GM12878 (cell line): ENCODE results near the gene KRT86. TPM values are rescaled to one million over a fixed set of nuclear protein-coding genes. Genes with fewer than 3 reads are reported as not detected.

Source experiments
- ATAC-seq: fragments of 200-7000 bp; cut with Tn5 transposase; 3 replicates; pipeline ENCODE4 v1.9.1; 2020; ENCODE audit warnings: mild to moderate bottlenecking, moderate library complexity
- BruUV-seq: library from RNA; stranded (reverse); fragments of 400-500 nt; replicated peaks from 2 replicates; lab custom pipeline; 2021; lab: Mats Ljungman, UMichigan
- CTCF ChIA-PET: fragments of 300-600 bp; sonication (Branson Sonifier 250); formaldehyde crosslinking; extraction: SDS; loops from one replicate; lab custom pipeline; 2021; ENCODE audit warnings: inconsistent platforms; lab: Yijun Ruan, JAX
- POLR2A ChIA-PET: fragments of 350-600 bp; formaldehyde crosslinking; extraction: SDS; loops from one replicate; lab custom pipeline; 2021; ENCODE audit warnings: inconsistent platforms; lab: Charles Lee
- RAD21 ChIA-PET: fragments of 300-600 bp; sonication (Branson Sonifier 250); formaldehyde crosslinking; loops from one replicate; lab custom pipeline; 2023; ENCODE audit warnings: antibody characterized with exemption; ENCODE audit not compliant: unreplicated experiment; lab: Charles Lee
- SMC1A ChIA-PET: fragments of 300-600 bp; sonication (Branson Sonifier 250); formaldehyde crosslinking; loops from one replicate; lab custom pipeline; 2023; ENCODE audit not compliant: unreplicated experiment, uncharacterized antibody; lab: Charles Lee
- DNase-seq: peaks from one replicate; pipeline ENCODE4 v3.0.0-alpha.2; 2011; ENCODE audit warnings: low read depth, low spot score
- FAIRE-seq: peaks from 3 replicates; lab custom pipeline; 2011; peaks lifted over from hg19 to GRCh38; lab: Jason Lieb, UNC
- H2AFZ ChIP-seq: 2 replicates; pipeline ENCODE4 v1.6.0; 2011; ENCODE audit warnings: low read depth, low read length, control low read depth; ENCODE audit not compliant: control insufficient read depth
- H3K27ac ChIP-seq: 2 replicates; pipeline ENCODE4 v1.5.1; 2011; ENCODE audit warnings: control low read depth; ENCODE audit not compliant: control insufficient read depth, insufficient read depth
- H3K27me3 ChIP-seq, 2 experiments: replicated peaks in 1 of 2; 2 replicates each; pipeline versions ENCODE4 v1.6.0 to v1.6.1; 2011; ENCODE audit warnings: low read length in 1 of 2; ENCODE audit not compliant: control insufficient read depth in 2 of 2, insufficient read depth in 2 of 2
- H3K36me3 ChIP-seq, 2 experiments: 2 replicates each; pipeline ENCODE4 v1.5.1; 2011; ENCODE audit warnings: low read length in 1 of 2; ENCODE audit not compliant: control insufficient read depth in 2 of 2, insufficient read depth in 2 of 2
- H3K4me1 ChIP-seq: 2 replicates; pipeline ENCODE4 v1.6.1; 2011; ENCODE audit warnings: mild to moderate bottlenecking, low read length, moderate library complexity, mixed read lengths; ENCODE audit not compliant: control insufficient read depth, insufficient read depth
- H3K4me2 ChIP-seq: 2 replicates; pipeline ENCODE4 v1.6.0; 2011; ENCODE audit warnings: control low read depth; ENCODE audit not compliant: control insufficient read depth, insufficient read depth
- H3K4me3 ChIP-seq: fragments of 200-600 bp; sonication (generic); 2 replicates; pipeline ENCODE4 v1.5.1; 2016
- H3K79me2 ChIP-seq: 2 replicates; pipeline ENCODE4 v1.6.0; 2011; ENCODE audit warnings: low read length; ENCODE audit not compliant: control insufficient read depth, insufficient read depth
- H3K9ac ChIP-seq: 2 replicates; pipeline ENCODE4 v1.8.0; 2011; ENCODE audit warnings: low read length, control low read depth, mixed read lengths; ENCODE audit not compliant: control insufficient read depth, insufficient read depth
- H3K9me3 ChIP-seq: replicated peaks from 3 replicates; pipeline ENCODE4 v1.5.1; 2011; ENCODE audit warnings: mild to moderate bottlenecking, low read length; ENCODE audit not compliant: control insufficient read depth, insufficient read depth
- H4K20me1 ChIP-seq: 2 replicates; pipeline ENCODE4 v1.6.0; 2011; ENCODE audit not compliant: control insufficient read depth, insufficient read depth
- ATF7 ChIP-seq: fragments of 450-650 bp; IDR thresholded peaks from 2 replicates; pipeline ENCODE4 v1.6.1; 2016; ENCODE audit warnings: low read depth, mild to moderate bottlenecking
- BACH1 ChIP-seq: fragments of 450-650 bp; IDR thresholded peaks from 2 replicates; pipeline ENCODE4 v1.6.1; 2017; ENCODE audit warnings: mild to moderate bottlenecking, borderline replicate concordance
- BCL11A ChIP-seq: IDR thresholded peaks from 2 replicates; pipeline ENCODE4 v1.6.1; 2011; ENCODE audit warnings: low read depth, low read length
- CEBPB ChIP-seq, 2 experiments: fragments of 150-350 bp in 1 of 2; IDR thresholded peaks; 2 replicates each; pipeline ENCODE4 v1.6.1; 2012 to 2014; ENCODE audit warnings: low read depth in 2 of 2, low read length in 2 of 2, borderline replicate concordance in 1 of 2, inconsistent platforms in 1 of 2
- CHD1 ChIP-seq: IDR thresholded peaks from 2 replicates; pipeline ENCODE4 v1.6.1; 2012; ENCODE audit warnings: low read depth, low read length, improper control_type of control experiment
- EED ChIP-seq: sonication (generic); IDR thresholded peaks from 2 replicates; pipeline ENCODE4 v1.6.1; 2016; ENCODE audit warnings: antibody characterized with exemption, low read depth
- EP300 ChIP-seq, 2 experiments: fragments of 150-350 bp in 1 of 2; IDR thresholded peaks; 2 replicates each; pipeline ENCODE4 v1.6.1; 2011 to 2012; ENCODE audit warnings: low read depth in 2 of 2, low read length in 2 of 2, borderline replicate concordance in 1 of 2, improper control_type of control experiment in 1 of 2, inconsistent platforms in 1 of 2; ENCODE audit not compliant: control insufficient read depth in 1 of 2
- IRF5 ChIP-seq: fragments of 450-650 bp; IDR thresholded peaks from 2 replicates; pipeline ENCODE4 v1.6.1; 2017; ENCODE audit warnings: borderline replicate concordance
- NFXL1 ChIP-seq: fragments of 450-650 bp; IDR thresholded peaks from 2 replicates; pipeline ENCODE4 v1.6.1; 2017; ENCODE audit warnings: antibody characterized with exemption, mild to moderate bottlenecking, borderline replicate concordance
- NKRF ChIP-seq: fragments of 450-650 bp; conservative IDR thresholded peaks from 2 replicates; pipeline ENCODE4 v1.6.1; 2017; ENCODE audit warnings: mild to moderate bottlenecking, moderate library complexity
- SMAD5 ChIP-seq: IDR thresholded peaks from 2 replicates; pipeline ENCODE4 v1.6.1; 2016; ENCODE audit warnings: antibody characterized with exemption, low read depth
- SREBF2 ChIP-seq: IDR thresholded peaks from 2 replicates; pipeline ENCODE4 v1.6.1; 2012; ENCODE audit warnings: mild to moderate bottlenecking, low read length
- ZSCAN29 ChIP-seq: fragments of 450-650 bp; IDR thresholded peaks from 2 replicates; pipeline ENCODE4 v1.6.1; 2017; ENCODE audit warnings: mild to moderate bottlenecking, moderate library complexity
- WGBS: methylation state at CpG from one replicate; pipeline ENCODE4 v1.1.6; 2016; ENCODE audit warnings: low lambda C conversion rate; ENCODE audit not compliant: insufficient replicate concordance, insufficient coverage; ENCODE audit errors: missing lambda C conversion rate; 5-methylcytosine and 5-hydroxymethylcytosine counted together
- in situ Hi-C: fragments of 300-500 bp; cut with MboI; formaldehyde crosslinking; loops from 9 replicates; pipeline ENCODE4 v1.14.3; 2018; ENCODE audit warnings: mixed read lengths
- intact Hi-C: fragments of 100-400 bp; cut with micrococcal nuclease; formaldehyde crosslinking; loops from one replicate; pipeline ENCODE4 v1.14.2; 2022; ENCODE audit not compliant: unreplicated experiment
- polyA plus RNA-seq, 11 experiments: library from polyadenylated mRNA; depleted of rRNA in 4 of 11; unstranded in 6 of 11; stranded (reverse) in 5 of 11; fragments of >200 nt; fragmentation: Nextera tagmentation in 4 of 11; fragmentation: Illumina TruSeq in 1 of 11; extraction: Ambion mirVana in 4 of 11; extraction: Trizol in 1 of 11; gene quantifications; 1 replicate in 1 of 11; 2 replicates in 10 of 11; pipeline versions ENCODE4 v1.2.1 to v1.2.3, GENCODE V29; 2011 to 2016; ENCODE audit warnings: inconsistent platforms in 2 of 11, missing spikeins in 2 of 11, low read depth in 1 of 11
- total RNA-seq, 4 experiments: library from RNA; depleted of rRNA in 3 of 4; stranded (reverse); fragments of >200 nt in 3 of 4; fragmentation: Illumina TruSeq in 1 of 4; extraction: Trizol in 1 of 4; gene quantifications; 2 replicates each; pipeline versions ENCODE4 v1.2.1 to v1.2.3, GENCODE V29; 2013 to 2021
- TF ChIP-seq, protein P1 (sequence below): fragments of 450-650 bp; IDR thresholded peaks from 2 replicates; pipeline ENCODE4 v1.6.1; 2016; ENCODE audit warnings: mild to moderate bottlenecking
- TF ChIP-seq, protein P2 (sequence below): fragments of 450-650 bp; IDR thresholded peaks from 2 replicates; pipeline ENCODE4 v1.6.1; 2014; ENCODE audit warnings: mild to moderate bottlenecking

The KRT86 gene
- total and polyA plus RNA-seq, 10 of the 15 experiments (the other 5 are each of a cell fraction or from before 2014, with no cell fraction given) = 0.11 to 0.54 (median 0.18) TPM; not detected in 4

- Histone ChIP-seq H3K4me3 (no peak overlapping the region), H3K4me1 (peaks cover 8% of the 10 kb centered on the region), H3K27me3 (peaks cover 0 to 3% of the 10 kb centered on the region in 2 experiments; a peak in 1 of 4 replicates), H3K9ac (no peak overlapping the region), H3K79me2 (no peaks in the 10 kb centered on the region), H3K4me2 (no peak overlapping the region), H2AFZ (no peak overlapping the region), H3K9me3 (no peaks in the 10 kb centered on the region), H3K27ac (no peak overlapping the region), H4K20me1 (no peaks in the 10 kb centered on the region), H3K36me3 (no peaks in the 10 kb centered on the region)
- no peak for TF ChIP-seq BCL11A
- no peak for TF ChIP-seq SMAD5
- no peak for TF ChIP-seq BACH1
- no peak for TF ChIP-seq CEBPB (IDR thresholded peaks at IDR 0.05; ENCODE audit: borderline replicate concordance in 1 of 2, low read depth in 2 of 2, low read length in 2 of 2)
- no peak for TF ChIP-seq EP300 (IDR thresholded peaks at IDR 0.05; ENCODE audit: borderline replicate concordance in 1 of 2, control insufficient read depth in 1 of 2, low read depth in 2 of 2, low read length in 2 of 2)
- TF ChIP-seq, protein P1, sequence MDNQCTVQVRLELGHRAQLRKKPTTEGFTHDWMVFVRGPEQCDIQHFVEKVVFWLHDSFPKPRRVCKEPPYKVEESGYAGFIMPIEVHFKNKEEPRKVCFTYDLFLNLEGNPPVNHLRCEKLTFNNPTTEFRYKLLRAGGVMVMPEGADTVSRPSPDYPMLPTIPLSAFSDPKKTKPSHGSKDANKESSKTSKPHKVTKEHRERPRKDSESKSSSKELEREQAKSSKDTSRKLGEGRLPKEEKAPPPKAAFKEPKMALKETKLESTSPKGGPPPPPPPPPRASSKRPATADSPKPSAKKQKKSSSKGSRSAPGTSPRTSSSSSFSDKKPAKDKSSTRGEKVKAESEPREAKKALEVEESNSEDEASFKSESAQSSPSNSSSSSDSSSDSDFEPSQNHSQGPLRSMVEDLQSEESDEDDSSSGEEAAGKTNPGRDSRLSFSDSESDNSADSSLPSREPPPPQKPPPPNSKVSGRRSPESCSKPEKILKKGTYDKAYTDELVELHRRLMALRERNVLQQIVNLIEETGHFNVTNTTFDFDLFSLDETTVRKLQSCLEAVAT = no peak
- TF ChIP-seq, protein P2, sequence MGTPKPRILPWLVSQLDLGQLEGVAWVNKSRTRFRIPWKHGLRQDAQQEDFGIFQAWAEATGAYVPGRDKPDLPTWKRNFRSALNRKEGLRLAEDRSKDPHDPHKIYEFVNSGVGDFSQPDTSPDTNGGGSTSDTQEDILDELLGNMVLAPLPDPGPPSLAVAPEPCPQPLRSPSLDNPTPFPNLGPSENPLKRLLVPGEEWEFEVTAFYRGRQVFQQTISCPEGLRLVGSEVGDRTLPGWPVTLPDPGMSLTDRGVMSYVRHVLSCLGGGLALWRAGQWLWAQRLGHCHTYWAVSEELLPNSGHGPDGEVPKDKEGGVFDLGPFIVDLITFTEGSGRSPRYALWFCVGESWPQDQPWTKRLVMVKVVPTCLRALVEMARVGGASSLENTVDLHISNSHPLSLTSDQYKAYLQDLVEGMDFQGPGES = no peak
- TF ChIP-seq ATF7 = no peak
- no peak for TF ChIP-seq EED
- TF ChIP-seq IRF5 = no peak
- TF ChIP-seq ZSCAN29 = no peak
- no peak for TF ChIP-seq NFXL1
- no peak for TF ChIP-seq CHD1
- TF ChIP-seq SREBF2 = no peak
- no peak for TF ChIP-seq NKRF
- SMC1A ChIA-PET = no interaction called here
- in situ Hi-C loops (no loop called here), intact Hi-C loops (no loop called here)
- WGBS = 16% methylated on average over 3 of the region's 3 CpGs
- ATAC-seq (no peak), DNase-seq (no peak), FAIRE-seq (no peak)
- no TSS peak for BruUV-seq
- CTCF ChIA-PET = interaction anchor here (1.3 kb wide), 1 partner anchor 19 kb away, joined by 8 read pairs; no protein-coding TSS in a partner anchor
- POLR2A ChIA-PET = no interaction called here
- RAD21 ChIA-PET = no interaction called here
Measured at GRCh38 chr12:52353766-52354165, 79.3 kb downstream of the KRT86 start.
